CD4-positive, CD25-positive, alpha-beta regulatory T cell (primary cell): Measurements from ENCODE around the gene RPTOR. TPM values are rescaled to one million over a fixed set of nuclear protein-coding genes. Genes with fewer than 3 reads are reported as not detected.
A peak's percentile ranks its signal among the peaks of the same experiment; 100 is the strongest.

Source experiments
- ATAC-seq, 2 donors: fragments of 150-1000 bp; cut with Tn5 transposase; one replicate each; pipeline ENCODE4 v1.10.0; 2021; ENCODE audit warnings: low read depth in 2 of 2, moderate number of reproducible peaks in 2 of 2, moderate library complexity in 1 of 2
- DNase-seq, 3 donors: peaks; one replicate each; pipeline versions ENCODE4 v3.0.0 to v3.0.0-alpha.2; 2012 to 2022; ENCODE audit warnings: mixed read lengths in 1 of 3
- H3K27ac ChIP-seq: one replicate; pipeline ENCODE4 v1.7.0; 2013; ENCODE audit warnings: mild to moderate bottlenecking, low read length; ENCODE audit not compliant: insufficient read depth, poor library complexity, severe bottlenecking
- H3K27me3 ChIP-seq: one replicate; pipeline ENCODE4 v1.7.0; 2013; ENCODE audit warnings: low read length; ENCODE audit not compliant: control insufficient read depth, insufficient read depth
- H3K36me3 ChIP-seq: one replicate; pipeline ENCODE4 v1.7.0; 2013; ENCODE audit warnings: mild to moderate bottlenecking, low read length, moderate library complexity; ENCODE audit not compliant: control insufficient read depth, insufficient read depth
- H3K4me1 ChIP-seq: 2 replicates; pipeline ENCODE4 v1.7.0; 2013; ENCODE audit warnings: mild to moderate bottlenecking, low read length; ENCODE audit not compliant: insufficient read depth, control insufficient read depth, poor library complexity, severe bottlenecking
- H3K4me3 ChIP-seq: one replicate; pipeline ENCODE4 v1.7.0; 2013; ENCODE audit warnings: low read depth, mild to moderate bottlenecking, low read length, moderate library complexity
- H3K9me3 ChIP-seq, 2 experiments: 1 replicate in 1 of 2; 2 replicates in 1 of 2; pipeline ENCODE4 v1.7.0; 2013; ENCODE audit warnings: low read length in 2 of 2, mild to moderate bottlenecking in 1 of 2, moderate library complexity in 1 of 2; ENCODE audit not compliant: control insufficient read depth in 2 of 2
- H3K27ac Mint-ChIP-seq, 3 donors: one replicate each; pipeline ENCODE4 v1.8.0; 2020 to 2022; ENCODE audit warnings: mild to moderate bottlenecking in 3 of 3, mixed read lengths in 3 of 3, moderate library complexity in 2 of 3
- H3K27me3 Mint-ChIP-seq: one replicate; pipeline ENCODE4 v1.8.0; 2022; ENCODE audit warnings: mild to moderate bottlenecking, mixed read lengths
- H3K36me3 Mint-ChIP-seq: one replicate; pipeline ENCODE4 v1.8.0; 2020; ENCODE audit warnings: mixed read lengths
- H3K4me1 Mint-ChIP-seq, 4 donors: one replicate each; pipeline ENCODE4 v1.8.0; 2020 to 2022; ENCODE audit warnings: mixed read lengths in 4 of 4, mild to moderate bottlenecking in 1 of 4
- H3K4me3 Mint-ChIP-seq, 4 donors: one replicate each; pipeline ENCODE4 v1.8.0; 2020 to 2022; ENCODE audit warnings: mild to moderate bottlenecking in 4 of 4, mixed read lengths in 4 of 4, moderate library complexity in 3 of 4
- H3K9me3 Mint-ChIP-seq, 7 donors: one replicate each; pipeline ENCODE4 v1.8.0; 2020 to 2022; ENCODE audit warnings: mixed read lengths in 7 of 7, mild to moderate bottlenecking in 3 of 7, moderate library complexity in 2 of 7
- polyA plus RNA-seq, 4 donors: library from polyadenylated mRNA; unstranded; fragments of 300-500 nt; fragmentation: Illumina TruSeq; gene quantifications; one replicate each; pipeline ENCODE4 v1.2.3, GENCODE V29; 2021
- total RNA-seq: library from RNA; stranded (reverse); gene quantifications from one replicate; pipeline ENCODE4 v1.2.3, GENCODE V29; 2022

RPTOR gene
- total and polyA plus RNA-seq, 5 donors from 2014 or later = 4.7 to 70.1 (median 8.2) TPM

DNA sequence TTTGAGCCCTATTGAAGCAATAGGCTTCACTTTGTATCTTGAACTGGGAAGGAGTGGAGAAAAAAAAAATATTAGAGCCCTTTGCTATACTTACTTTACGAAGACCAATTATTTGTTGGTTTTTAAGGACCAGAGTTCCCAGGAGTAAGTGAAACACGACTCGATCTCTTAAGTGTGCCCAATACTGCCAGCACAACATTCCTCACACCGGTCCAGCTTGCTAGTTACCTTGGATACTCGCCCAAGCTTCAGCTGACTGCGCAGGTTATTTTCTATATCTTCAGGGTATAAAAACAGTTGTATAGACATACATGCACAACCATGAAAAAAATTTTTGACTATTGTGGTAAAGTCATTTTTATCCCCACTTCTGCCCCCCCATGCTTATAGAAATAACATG is 72.1 kb downstream of the RPTOR start:
- Histone ChIP-seq H3K27ac (no peak overlapping the region), H3K36me3 (no peaks in the 10 kb centered on the region), H3K9me3 (no peaks in the 10 kb centered on the region), H3K27me3 (no peaks in the 10 kb centered on the region), H3K4me3 (no peak overlapping the region), H3K4me1 (peaks cover 6% of the 10 kb centered on the region)
- Mint-ChIP-seq H3K27ac (no peak overlapping the region), H3K4me1 (peaks cover 12 to 51% (median 37%) of the 10 kb centered on the region in 4 donors), H3K4me3 (no peak overlapping the region), H3K36me3 (peaks cover 6% of the 10 kb centered on the region), H3K9me3 (no peaks in the 10 kb centered on the region), H3K27me3 (no peaks in the 10 kb centered on the region)
- DNase-seq (no peak), ATAC-seq (no peak)

DNA sequence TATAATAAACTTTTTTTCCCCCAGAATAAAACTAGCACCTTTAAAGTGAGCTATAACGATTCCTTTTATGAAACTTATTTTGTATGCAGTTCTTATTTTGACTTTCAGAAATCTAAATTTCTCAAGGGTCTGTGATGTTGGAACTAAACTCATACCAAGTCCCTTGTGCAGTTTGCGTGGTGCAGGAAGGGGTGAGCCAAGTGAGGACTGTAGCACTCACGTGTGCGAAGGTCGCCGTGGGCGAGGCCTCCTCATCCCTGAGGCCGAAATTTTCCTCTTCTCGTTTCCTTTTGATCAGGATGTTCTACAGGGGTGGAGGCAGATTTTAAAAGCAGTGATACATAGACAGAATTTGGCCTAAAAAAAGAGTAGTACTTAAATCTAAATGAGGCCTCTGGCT is 73.7 kb downstream of the RPTOR start:
- no peaks in the 10 kb centered on the region for H3K27me3 Mint-ChIP-seq
- no peak overlapping the region for H3K27ac ChIP-seq
- H3K36me3 ChIP-seq = no peaks in the 10 kb centered on the region
- no peak overlapping the region for H3K4me3 Mint-ChIP-seq
- no peak for ATAC-seq
- no peak for DNase-seq
- H3K4me1 ChIP-seq = peaks cover 17% of the 10 kb centered on the region
- no peaks in the 10 kb centered on the region for H3K9me3 Mint-ChIP-seq
- peak overlapping the region in 1 of 3 donors; percentile 58 for H3K27ac Mint-ChIP-seq
- H3K4me1 Mint-ChIP-seq = peaks cover 19 to 52% (median 40%) of the 10 kb centered on the region in 4 donors
- H3K4me3 ChIP-seq = no peak overlapping the region
- no peaks in the 10 kb centered on the region for H3K27me3 ChIP-seq
- no peaks in the 10 kb centered on the region for H3K9me3 ChIP-seq
- H3K36me3 Mint-ChIP-seq = peaks cover 6% of the 10 kb centered on the region

- no peaks in the 10 kb centered on the region for H3K27me3 ChIP-seq
- Mint-ChIP-seq H3K27me3 (no peaks in the 10 kb centered on the region), H3K4me1 (peaks cover 19 to 43% (median 32%) of the 10 kb centered on the region in 4 donors), H3K27ac (peak overlapping the region in 1 of 3 donors; percentile 47), H3K4me3 (no peak overlapping the region), H3K36me3 (peaks cover 7% of the 10 kb centered on the region), H3K9me3 (no peaks in the 10 kb centered on the region)
- no peaks in the 10 kb centered on the region for H3K36me3 ChIP-seq
- no peaks in the 10 kb centered on the region for H3K9me3 ChIP-seq
- H3K27ac ChIP-seq = no peak overlapping the region
- no peak overlapping the region for H3K4me3 ChIP-seq
- DNase-seq = no peak
- ATAC-seq = no peak
- peaks cover 17% of the 10 kb centered on the region for H3K4me1 ChIP-seq
Observed at GRCh38 chr17:80619535-80620235, 75.0 kb downstream of the RPTOR start.

- Mint-ChIP-seq H3K9me3 (peaks cover 0 to 2% (median 0%) of the 10 kb centered on the region in 7 donors), H3K36me3 (peaks cover 7% of the 10 kb centered on the region), H3K27me3 (no peaks in the 10 kb centered on the region), H3K4me1 (peaks cover 19 to 36% (median 27%) of the 10 kb centered on the region in 4 donors), H3K27ac (peak overlapping the region; percentile 26 to 81 (median 55)), H3K4me3 (peak overlapping the region in 1 of 4 donors; percentile 68)
- no peak overlapping the region for H3K4me3 ChIP-seq
- DNase-seq = no peak
- peaks cover 5% of the 10 kb centered on the region for H3K36me3 ChIP-seq
- no peaks in the 10 kb centered on the region for H3K27me3 ChIP-seq
- H3K9me3 ChIP-seq = no peaks in the 10 kb centered on the region
- no peak for ATAC-seq
- peaks cover 17% of the 10 kb centered on the region for H3K4me1 ChIP-seq
- no peak overlapping the region for H3K27ac ChIP-seq
Observed at GRCh38 chr17:80621335-80621996, 76.8 kb downstream of the RPTOR start.

DNA sequence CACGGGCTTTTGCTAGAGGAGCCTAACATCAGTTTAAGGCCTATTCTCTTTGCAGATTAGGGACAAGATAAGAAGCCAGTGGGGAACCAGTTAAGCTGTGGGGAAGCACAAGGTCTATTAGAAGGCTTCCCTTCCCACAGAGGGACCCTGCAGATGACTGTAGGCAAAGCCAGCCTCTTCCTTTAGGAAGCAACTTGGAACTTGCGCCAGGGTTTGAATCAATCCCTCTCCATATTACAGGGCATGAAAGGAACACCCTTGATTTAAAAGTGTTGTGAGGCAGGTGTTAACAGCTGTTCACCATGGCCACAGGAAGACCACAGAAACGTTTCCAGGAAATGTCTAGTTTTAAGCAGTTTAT is 77.3 kb downstream of the RPTOR start:
- H3K4me3 Mint-ChIP-seq = peak overlapping the region in 1 of 4 donors; percentile 68

DNA sequence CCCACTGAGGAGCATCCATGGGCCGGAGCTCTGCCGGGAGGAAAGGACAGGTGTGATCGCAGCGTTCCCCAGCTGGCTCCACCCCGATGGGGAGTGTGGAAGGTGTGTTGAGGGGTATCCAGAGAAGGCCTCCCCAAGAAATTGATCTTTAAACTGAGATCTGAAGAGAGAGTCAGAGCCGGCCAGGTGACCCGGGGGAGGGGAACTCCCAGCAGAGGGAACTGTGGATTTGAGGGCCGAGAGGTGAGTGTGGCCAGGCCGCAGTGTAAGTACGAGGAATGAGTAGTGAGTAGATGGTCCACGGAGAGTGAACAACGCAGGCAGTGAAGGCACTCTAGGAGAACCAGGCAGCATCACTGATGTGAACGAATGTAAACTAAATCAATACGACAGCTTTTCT is 80.2 kb downstream of the RPTOR start:
- DNase-seq (no peak), ATAC-seq (no peak)
- Mint-ChIP-seq H3K27ac (no peak overlapping the region), H3K4me3 (no peak overlapping the region), H3K4me1 (peaks cover 22 to 31% (median 23%) of the 10 kb centered on the region in 4 donors), H3K27me3 (no peaks in the 10 kb centered on the region), H3K36me3 (peaks cover 12% of the 10 kb centered on the region), H3K9me3 (peaks cover 0 to 2% (median 0%) of the 10 kb centered on the region in 7 donors)
- H3K9me3 ChIP-seq = no peaks in the 10 kb centered on the region
- peaks cover 8% of the 10 kb centered on the region for H3K36me3 ChIP-seq
- H3K4me1 ChIP-seq = peaks cover 17% of the 10 kb centered on the region
- H3K27me3 ChIP-seq = no peaks in the 10 kb centered on the region
- no peak overlapping the region for H3K4me3 ChIP-seq
- H3K27ac ChIP-seq = no peak overlapping the region

More for the DNA sequence above, 77.3 kb downstream of the RPTOR start:
- Histone ChIP-seq H3K27me3 (no peaks in the 10 kb centered on the region), H3K9me3 (no peaks in the 10 kb centered on the region), H3K4me3 (peak overlapping the region; percentile 13), H3K36me3 (peaks cover 8% of the 10 kb centered on the region), H3K27ac (no peak overlapping the region), H3K4me1 (peaks cover 17% of the 10 kb centered on the region)
- Mint-ChIP-seq H3K9me3 (peaks cover 0 to 2% (median 0%) of the 10 kb centered on the region in 7 donors), H3K27me3 (no peaks in the 10 kb centered on the region), H3K36me3 (peaks cover 11% of the 10 kb centered on the region), H3K4me1 (peaks cover 22 to 38% (median 26%) of the 10 kb centered on the region in 4 donors), H3K27ac (peak overlapping the region in 1 of 3 donors; percentile 42)
- ATAC-seq = no peak
- peak in 1 of 3 donors; percentile 65 for DNase-seq

DNA sequence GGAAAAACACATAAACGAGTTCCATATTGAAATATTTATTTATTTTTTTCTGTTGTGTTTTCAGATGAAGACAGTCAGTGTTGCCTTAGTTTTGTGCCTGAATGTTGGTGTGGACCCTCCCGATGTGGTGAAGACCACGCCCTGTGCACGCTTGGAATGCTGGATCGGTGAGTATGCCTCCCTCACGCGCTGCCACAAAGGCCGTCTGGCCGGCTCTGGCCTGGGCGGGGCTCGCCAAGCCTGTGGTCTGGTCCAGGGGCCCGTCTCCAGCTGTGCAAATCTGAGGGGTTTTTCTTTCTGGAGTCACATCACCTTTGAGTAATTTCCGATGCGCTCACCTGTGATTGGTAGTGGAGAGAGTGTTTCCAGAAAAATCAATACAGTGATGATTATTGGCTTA is 81.0 kb downstream of the RPTOR start:
- no peaks in the 10 kb centered on the region for H3K9me3 ChIP-seq
- ATAC-seq = no peak
- peaks cover 17% of the 10 kb centered on the region for H3K4me1 ChIP-seq
- Mint-ChIP-seq H3K4me1 (peaks cover 18 to 29% (median 24%) of the 10 kb centered on the region in 4 donors), H3K9me3 (peaks cover 0 to 2% (median 0%) of the 10 kb centered on the region in 7 donors), H3K36me3 (peaks cover 12% of the 10 kb centered on the region), H3K27me3 (no peaks in the 10 kb centered on the region), H3K27ac (no peak overlapping the region), H3K4me3 (no peak overlapping the region)
- H3K27me3 ChIP-seq = no peaks in the 10 kb centered on the region
- H3K27ac ChIP-seq = no peak overlapping the region
- no peak overlapping the region for H3K4me3 ChIP-seq
- no peak for DNase-seq
- peaks cover 8% of the 10 kb centered on the region for H3K36me3 ChIP-seq
